Mucosa of descending colon (tissue), 3 donors: ENCODE data around the gene C1orf116. TPM values are rescaled to one million over a fixed set of nuclear protein-coding genes. Genes with fewer than 3 reads are reported as not detected.
A peak's percentile ranks its signal among the peaks of the same experiment; 100 is the strongest.

Experiments
- ATAC-seq: fragments of 200-7000 bp; cut with Tn5 transposase; one replicate; pipeline ENCODE4 v1.9.1; 2020; ENCODE audit warnings: mild to moderate bottlenecking, moderate library complexity
- DNase-seq, 3 donors: peaks; one replicate each; pipeline ENCODE4 v3.0.0-alpha.2; 2020
- H3K36me3 ChIP-seq: fragments of 200-600 bp; one replicate; pipeline ENCODE4 v1.8.0; 2021; ENCODE audit warnings: low read depth, mild to moderate bottlenecking
- H3K4me1 ChIP-seq: fragments of 200-600 bp; one replicate; pipeline ENCODE4 v1.8.0; 2021; ENCODE audit warnings: low read depth, mild to moderate bottlenecking
- H3K4me3 ChIP-seq: fragments of 200-600 bp; one replicate; pipeline ENCODE4 v1.8.0; 2021; ENCODE audit warnings: mild to moderate bottlenecking
- H3K9me3 ChIP-seq: fragments of 200-600 bp; one replicate; pipeline ENCODE4 v1.8.0; 2021; ENCODE audit warnings: mild to moderate bottlenecking
- intact Hi-C, 2 donors: fragments of 100-400 bp; cut with DNase I in 1 of 2; cut with micrococcal nuclease in 1 of 2; formaldehyde crosslinking; loops; one replicate each; pipeline versions ENCODE4 v1.11.0 to v1.11.1; 2022; cut with DNase I, micrococcal nuclease
- total RNA-seq, 3 donors: library from RNA; stranded (reverse); fragmentation: NEBNext Ultra II Directional in 2 of 3; extraction: Animal tissue kit (Norgen Biotek cat#: 25700) in 2 of 3; gene quantifications; one replicate each; pipeline versions ENCODE4 v1.2.1 to v1.2.4, GENCODE V29; 2021 to 2023
- TF ChIP-seq, protein P1 (sequence below): fragments of 200-600 bp; IDR thresholded peaks from one replicate; pipeline ENCODE4 v1.8.0; 2022; ENCODE audit warnings: antibody characterized with exemption, mild to moderate bottlenecking
- donor health status: DM: no; HTN: no; CAD: no; lungs with moderate emphysema.
- donor health status: DM: no; HTN: no; CAD: no.
- donor health status: DM: no; HTN: yes; CAD: no.

The C1orf116 gene
- total RNA-seq, 3 donors from 2014 or later, result 8.7 to 31.0 (median 25.4) TPM

DNA sequence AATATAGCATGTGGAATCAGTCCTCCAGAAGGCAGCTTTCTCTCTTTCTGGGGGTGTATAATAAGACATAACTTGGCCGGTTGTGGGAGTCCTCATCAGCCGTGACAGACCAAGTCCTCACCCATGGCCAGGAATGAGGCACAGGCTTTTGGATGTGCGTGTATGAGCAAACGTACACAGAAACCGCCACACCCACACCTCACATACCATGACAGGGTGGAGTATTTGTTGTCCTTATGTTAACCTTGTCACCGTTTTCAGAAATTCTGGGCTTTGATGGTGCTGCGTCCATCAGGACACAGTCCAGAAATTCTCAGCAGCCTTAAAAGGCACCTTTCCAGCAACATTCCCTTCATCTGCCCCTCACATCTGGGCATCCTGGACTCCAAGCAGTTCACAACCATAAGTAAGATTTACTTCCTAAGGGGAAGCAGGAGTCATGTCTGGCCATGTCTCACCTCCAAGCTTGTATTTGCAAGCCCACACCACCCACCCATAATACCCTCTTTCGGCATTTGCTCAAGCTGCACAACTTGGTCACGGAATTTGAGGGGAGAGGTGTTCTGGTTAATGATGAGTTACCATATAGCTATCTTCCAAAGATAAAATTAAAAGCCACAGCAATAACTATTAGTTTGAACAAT, 12.4 kb downstream of the C1orf116 start:
- ATAC-seq, result peak; percentile 85
- TF ChIP-seq, protein P1, sequence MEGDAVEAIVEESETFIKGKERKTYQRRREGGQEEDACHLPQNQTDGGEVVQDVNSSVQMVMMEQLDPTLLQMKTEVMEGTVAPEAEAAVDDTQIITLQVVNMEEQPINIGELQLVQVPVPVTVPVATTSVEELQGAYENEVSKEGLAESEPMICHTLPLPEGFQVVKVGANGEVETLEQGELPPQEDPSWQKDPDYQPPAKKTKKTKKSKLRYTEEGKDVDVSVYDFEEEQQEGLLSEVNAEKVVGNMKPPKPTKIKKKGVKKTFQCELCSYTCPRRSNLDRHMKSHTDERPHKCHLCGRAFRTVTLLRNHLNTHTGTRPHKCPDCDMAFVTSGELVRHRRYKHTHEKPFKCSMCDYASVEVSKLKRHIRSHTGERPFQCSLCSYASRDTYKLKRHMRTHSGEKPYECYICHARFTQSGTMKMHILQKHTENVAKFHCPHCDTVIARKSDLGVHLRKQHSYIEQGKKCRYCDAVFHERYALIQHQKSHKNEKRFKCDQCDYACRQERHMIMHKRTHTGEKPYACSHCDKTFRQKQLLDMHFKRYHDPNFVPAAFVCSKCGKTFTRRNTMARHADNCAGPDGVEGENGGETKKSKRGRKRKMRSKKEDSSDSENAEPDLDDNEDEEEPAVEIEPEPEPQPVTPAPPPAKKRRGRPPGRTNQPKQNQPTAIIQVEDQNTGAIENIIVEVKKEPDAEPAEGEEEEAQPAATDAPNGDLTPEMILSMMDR, result no peak
- H3K4me1 ChIP-seq, result peaks cover 10% of the 10 kb centered on the region
- peak in 1 of 3 donors; percentile 81 for DNase-seq
- intact Hi-C loops, result no loop called here
- H3K9me3 ChIP-seq, result no peaks in the 10 kb centered on the region
- no peak overlapping the region for H3K4me3 ChIP-seq
- H3K36me3 ChIP-seq, result no peaks in the 10 kb centered on the region

DNA sequence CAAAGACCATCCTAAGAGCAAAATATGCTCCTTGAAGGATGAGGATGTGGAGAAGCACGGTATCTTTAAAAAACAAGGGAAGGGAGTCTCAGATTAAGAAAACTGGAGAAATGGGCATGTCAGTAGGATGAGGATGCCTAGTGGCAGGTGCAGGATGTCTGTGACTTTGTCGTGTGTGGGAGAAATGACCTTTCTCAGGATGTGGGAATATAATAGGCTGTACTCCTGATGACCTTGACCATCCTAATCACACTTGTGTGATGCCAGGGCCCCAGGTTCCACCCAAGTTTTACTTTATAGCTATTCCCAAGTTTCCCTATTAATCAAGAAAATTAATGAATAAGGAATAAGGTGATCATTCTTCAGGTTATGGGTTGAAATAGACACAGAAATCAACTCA, 12.9 kb downstream of the C1orf116 start:
- Histone ChIP-seq H3K36me3 (no peaks in the 10 kb centered on the region), H3K4me1 (peaks cover 8% of the 10 kb centered on the region), H3K9me3 (no peaks in the 10 kb centered on the region), H3K4me3 (no peak overlapping the region)
- DNase-seq (no peak), ATAC-seq (no peak)
- TF ChIP-seq, protein P1, result no peak
- intact Hi-C loops, result no loop called here

- H3K9me3 ChIP-seq, result no peaks in the 10 kb centered on the region
- H3K36me3 ChIP-seq, result no peaks in the 10 kb centered on the region
- intact Hi-C loops, result no loop called here
- ATAC-seq (no peak), DNase-seq (no peak)
- TF ChIP-seq, protein P1, result no peak
- H3K4me1 ChIP-seq, result peaks cover 8% of the 10 kb centered on the region
- H3K4me3 ChIP-seq, result no peak overlapping the region
These were observed 13.4 kb downstream of the C1orf116 start for GRCh38 chr1:207019161-207019560.

DNA sequence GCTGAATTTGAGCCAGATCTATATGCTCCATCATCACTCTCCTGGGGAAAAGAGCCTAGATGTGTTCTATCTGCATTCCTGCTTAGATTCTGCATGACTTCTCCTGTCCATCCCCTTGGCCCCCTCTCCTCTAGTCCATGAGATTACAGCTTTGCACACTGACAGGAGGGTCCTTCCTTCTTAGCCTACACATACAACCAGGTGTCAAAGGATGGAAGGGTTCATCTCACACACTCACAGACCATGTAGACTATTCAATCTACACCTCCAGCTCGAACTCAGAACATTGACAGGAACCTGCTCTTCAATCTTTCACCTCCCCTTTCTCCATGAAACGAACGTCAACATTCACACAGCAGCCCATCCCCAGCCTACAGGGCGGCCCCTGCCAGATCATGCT, 13.8 kb downstream of the C1orf116 start:
- Histone ChIP-seq H3K4me3 (no peak overlapping the region), H3K9me3 (no peaks in the 10 kb centered on the region), H3K36me3 (no peaks in the 10 kb centered on the region), H3K4me1 (peaks cover 8% of the 10 kb centered on the region)
- ATAC-seq (no peak), DNase-seq (no peak)
- intact Hi-C loops, result no loop called here
- TF ChIP-seq, protein P1, result no peak

DNA sequence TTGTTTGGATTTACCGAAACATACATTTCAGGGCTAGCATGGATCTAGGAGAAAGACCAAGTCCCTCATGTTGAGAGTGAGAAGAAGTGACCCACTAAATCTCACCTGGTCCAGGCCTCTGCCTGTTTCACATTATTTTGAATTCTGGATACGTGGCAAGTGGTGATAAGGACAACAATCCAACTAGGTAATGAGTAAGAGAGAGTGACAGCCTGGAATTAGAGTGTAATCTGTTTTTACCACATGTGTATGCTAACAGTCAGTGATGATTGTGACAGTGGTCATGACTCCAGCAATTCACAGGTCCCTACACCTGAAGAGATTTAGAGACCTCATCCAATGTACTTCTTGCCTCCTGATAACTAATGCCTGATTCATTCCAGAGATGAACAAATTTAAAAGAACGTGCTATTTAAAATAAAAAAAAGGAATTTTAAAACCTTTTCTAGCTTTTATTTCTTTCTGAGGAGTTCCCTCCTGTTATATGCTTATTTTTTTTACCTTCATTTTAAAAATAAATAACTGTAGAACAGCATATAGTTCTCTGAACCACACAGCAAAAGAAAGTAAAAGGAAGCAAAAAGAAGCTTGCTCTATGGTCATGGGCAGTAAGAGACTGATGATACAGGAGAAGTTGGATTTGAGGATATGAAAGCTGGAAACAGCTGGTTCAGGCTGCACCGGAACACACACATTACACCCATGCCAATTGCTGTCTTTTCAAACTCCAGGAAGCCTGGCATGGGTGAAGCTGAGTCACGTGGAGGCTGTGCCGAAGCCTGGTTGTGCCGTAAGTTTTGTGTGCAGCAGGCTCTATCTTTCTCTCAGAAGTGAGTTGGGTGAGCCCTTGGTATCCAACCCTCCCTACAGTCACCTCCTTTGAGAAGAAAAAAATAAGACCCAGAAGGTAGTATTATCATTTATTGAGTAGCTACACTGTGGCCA, 14.7 kb downstream of the C1orf116 start:
- Histone ChIP-seq H3K36me3 (no peaks in the 10 kb centered on the region), H3K4me1 (peaks cover 8% of the 10 kb centered on the region), H3K4me3 (no peak overlapping the region), H3K9me3 (no peaks in the 10 kb centered on the region)
- TF ChIP-seq, protein P1, result no peak
- peak; percentile 71 for ATAC-seq
- peak in 1 of 3 donors; percentile 65 for DNase-seq
- intact Hi-C loops, result no loop called here
